Kasumi-1 (cell line): ENCODE measurements around the gene LRRFIP1.

Source experiments
- DNase-seq, 2 experiments: peaks; one replicate each; lab custom pipeline; 2025; lab: John Stamatoyannopoulos, UW

The LRRFIP1 gene

DNA sequence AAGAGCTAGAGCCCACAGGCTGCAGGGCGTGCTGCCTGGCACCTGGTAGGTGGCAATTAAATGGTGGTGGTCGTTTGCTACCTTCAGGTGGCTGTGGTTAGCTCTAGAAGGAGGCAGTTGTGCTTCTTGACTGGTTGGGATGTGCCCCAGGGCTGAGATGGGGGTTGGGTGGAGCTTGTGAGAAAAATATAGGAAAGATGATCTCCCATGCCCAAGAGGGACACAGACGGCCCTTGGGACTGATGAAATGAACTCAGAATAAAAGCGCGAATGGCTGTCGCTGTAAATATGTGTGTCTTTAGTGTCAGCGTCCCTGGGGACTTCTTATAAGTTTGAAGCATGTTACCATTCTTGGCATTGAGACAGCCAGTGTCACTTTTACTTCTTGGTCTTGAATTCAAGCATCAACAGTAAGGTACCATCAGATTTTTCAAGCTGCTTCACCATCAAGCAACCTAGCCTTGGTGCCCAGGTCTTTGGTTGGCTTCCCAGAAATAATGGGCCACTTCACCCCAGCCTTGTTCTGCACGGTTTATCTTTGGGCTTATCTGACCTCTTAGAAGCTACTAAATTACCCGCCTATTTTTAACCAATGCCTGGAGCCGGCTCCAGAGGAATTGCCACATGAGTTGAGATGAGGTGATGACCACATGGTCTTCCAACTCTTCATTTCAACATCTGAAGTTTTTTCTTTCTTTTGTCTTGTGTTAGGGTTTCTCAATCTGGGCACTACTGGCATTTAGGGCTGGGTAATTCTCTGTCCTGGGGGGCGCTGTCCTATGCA lies 11.9 kb downstream of the LRRFIP1 start:
- no peak for DNase-seq

DNA sequence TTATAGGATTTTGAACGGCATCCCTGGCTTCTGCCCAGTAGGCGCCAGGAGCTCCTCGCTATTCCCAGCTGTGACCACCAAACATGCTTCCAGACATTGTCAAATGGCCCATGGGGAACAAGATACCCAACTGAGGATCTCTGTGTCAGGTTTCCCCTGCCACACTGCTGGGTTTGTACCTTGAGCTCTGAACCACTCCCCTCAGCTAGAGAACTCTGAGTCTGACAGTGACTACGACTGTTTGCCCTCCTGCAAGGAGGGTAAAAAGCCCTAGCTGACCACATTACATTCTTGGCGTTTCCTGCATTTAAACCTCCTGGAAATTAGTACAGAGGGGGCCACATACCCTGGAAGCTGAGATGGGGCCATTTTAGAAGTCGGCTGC lies 12.4 kb downstream of the LRRFIP1 start:
- no peak for DNase-seq

DNA sequence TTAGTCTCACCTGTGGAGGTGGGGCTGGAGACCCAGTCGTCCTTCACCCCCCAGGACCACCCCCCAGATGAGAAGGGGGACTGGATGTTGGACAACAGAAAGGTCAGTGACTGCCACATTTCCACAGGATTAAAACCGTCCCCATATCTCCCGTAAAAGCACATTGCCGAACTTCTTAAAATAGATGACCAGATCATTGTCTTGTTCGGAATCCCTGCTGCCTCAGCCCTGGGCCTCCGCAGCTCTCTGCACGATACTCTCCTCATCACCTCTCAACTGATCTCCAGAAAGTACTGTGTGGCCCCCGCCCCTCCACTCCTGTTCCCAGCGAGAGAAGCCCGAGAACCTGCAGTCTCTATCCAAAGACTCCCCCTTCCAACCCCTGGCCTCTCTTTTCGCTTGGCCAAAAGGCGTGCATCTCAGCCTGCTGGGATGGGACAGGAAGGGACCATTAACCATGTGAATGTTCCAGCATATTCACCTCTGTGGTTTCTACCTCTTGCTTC lies 13.2 kb downstream of the LRRFIP1 start:
- DNase-seq: no peak

DNA sequence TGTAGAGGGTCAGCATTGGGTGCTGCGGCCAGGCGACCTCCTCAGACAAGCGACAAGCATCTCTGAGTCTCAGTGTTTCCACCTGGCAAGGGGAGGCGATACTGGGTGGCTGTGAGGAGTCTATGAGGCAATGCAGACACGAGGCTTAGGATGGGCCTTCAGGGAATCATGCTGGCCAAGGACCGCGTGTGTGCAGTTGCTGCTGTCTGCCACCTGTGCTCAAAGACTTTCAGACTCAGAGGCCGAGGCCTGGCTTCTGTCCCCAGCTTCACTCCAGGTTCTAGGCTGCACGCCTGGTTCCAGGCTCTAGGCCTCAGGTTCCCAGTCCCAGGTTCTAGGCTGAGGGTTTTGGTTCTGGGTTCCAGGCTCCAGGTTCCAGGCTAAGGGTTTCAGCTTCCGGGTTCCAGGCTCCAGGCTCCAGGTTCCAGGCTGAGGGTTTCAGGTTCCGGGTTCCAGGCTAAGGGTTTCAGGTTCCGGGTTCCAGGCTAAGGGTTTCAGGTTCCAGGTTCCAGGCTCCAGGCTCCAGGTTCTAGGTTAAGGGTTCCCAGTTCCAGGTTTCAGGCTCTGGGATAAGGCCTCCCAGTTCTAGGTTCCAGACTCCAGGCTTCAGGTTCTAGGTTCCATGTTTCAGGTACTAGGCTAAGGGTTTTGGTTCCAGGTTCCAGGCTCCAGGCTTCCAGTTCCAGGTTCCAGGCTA lies 14.8 kb downstream of the LRRFIP1 start:
- no peak for DNase-seq

DNA sequence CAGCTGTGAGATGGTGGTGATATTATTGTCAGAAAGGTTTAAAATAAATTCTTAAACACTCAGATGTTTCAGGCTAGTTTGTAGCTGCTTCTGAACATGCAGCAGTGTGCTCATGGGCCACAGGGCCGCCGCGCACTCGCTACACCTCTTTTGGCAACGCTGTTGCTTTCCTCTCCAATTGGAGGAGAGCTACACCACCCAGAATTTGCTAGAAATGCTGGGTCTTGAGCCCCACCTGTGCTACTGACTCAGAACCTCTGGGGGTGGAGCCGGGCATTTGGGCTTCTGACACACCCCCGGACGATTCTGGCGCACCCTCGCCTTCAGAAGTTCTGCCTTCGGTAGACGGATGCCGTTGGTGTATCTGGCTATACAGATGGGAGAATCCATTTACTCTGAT lies 15.7 kb downstream of the LRRFIP1 start:
- DNase-seq: no peak

DNA sequence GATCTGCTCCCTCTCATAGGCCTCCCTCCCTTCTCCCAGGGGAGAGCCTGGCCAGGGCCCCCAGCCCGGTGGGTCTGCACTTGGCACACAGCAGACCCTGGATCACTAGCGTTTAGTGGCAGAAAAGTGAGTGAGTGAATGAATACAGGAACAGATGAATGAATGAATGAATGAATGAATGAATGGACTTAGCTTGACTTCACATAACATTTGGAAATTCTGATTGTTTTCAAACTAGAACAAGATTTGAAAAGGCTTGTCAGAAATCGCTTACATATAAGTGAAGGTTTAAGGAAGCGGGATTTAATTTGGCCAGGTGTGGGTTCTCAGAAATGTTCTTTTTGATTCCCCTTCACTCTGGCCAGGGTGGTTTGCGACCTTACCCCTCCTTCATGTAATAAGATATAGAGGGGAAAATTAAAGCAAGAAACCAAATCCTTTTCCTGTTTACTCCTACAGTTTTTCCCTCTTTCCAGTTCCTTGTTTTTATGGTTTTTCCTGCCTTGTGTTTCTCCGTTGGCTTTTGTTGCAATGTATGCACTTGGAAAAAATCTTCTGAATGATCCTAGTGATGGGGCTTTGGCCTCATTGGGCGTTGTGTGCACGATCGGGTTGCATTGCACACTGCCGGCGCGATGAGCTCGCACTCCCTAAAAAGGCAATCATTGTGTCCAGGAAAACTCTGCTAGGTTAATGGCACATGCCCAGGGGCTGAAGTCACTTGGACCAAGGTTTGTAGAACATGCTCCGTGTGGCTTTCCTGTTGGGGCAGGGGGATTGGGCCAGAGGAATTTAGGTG lies 16.4 kb downstream of the LRRFIP1 start:
- no peak for DNase-seq

DNA sequence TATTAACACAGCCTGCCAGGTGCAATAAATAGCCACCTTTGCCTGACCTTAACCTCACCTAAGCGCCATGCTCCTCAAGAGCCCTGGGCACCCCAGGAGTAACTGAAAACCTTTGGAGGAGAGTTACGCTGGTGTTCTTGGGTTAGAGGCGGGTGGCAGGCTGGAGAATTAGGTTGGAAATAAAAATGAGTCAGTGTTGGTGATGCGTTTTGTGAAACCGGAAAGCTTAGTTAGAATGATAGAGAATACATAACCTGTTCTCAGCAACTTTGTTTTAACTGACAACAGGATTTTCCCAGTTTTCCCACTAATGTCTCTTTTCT lies 17.0 kb downstream of the LRRFIP1 start:
- no peak for DNase-seq

DNA sequence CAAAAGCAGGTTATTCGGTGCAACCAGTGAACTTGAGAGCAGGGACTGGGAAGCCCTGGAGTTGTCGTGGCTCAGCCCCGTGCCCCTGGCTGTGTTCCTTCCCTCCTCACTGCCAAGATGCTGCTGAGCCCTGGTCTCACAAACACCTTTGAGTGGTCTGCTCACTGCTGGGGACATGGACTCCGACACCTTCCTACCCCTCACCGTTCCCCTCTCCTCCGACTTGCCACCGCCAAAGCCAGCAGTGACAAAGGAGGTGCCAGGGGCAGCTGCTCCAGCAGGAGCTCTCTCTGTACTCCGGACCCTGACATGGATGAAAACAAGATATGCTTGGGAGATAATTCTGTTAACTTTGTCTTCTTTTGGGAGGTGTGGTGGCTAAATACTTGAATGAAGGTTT lies 17.9 kb downstream of the LRRFIP1 start:
- no peak for DNase-seq

DNA sequence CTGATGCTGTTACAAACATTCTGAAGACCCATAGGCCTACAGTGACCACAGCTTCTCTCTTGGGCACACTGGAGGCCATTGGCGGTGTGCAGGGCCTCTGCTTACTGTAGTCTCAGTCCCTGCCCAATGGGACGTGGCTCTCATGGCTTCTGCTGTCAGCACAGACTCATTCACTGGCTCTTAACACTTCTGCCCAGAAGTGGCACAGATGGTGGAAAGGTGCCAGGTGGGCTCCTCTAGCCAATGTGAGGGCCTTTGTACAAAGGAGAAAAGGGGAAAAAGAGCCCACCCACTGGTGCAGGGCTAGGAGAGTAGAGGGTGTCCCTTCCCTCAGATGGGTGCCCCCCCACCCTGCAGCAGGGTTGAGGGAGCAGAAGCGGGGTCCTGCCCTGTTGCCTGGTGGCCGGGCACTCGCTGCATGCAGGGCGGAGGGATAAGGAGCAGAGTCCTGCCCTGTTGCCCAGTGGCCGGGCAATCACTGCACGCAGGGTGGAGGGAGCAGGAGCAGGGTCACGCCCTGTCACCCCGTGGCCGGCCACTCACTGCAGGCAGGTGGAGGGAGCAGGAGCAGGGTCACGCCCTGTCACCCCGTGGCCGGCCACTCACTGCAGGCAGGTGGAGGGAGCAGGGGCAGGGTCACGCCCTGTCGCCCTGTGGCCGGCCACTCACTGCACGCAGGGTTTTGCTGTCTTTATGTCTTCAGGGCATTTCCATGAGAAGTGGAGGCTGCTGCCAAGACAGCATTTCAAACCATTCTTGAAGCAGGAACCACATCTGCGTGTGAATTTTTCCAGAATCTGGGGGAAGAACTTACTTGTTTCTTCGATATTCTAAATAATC lies 20.0 kb downstream of the LRRFIP1 start:
- DNase-seq: no peak

DNA sequence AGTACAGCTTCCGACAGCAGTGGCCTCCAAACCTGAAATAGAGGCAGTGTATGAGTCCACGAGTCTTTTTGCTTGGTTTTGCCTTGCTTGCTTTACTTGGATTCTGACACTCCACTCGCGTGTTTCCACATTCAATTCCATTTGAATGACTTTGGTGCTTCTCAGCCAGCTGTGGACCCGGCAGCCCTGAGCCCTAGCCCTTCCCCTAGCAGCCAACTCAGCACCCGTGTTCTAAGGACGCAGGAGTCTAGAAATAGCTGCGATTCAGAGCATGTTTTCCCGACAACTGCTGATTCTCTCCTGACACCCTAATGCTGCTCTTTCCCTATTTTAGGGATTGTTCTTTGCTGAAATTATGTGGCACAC lies 20.6 kb downstream of the LRRFIP1 start:
- DNase-seq: no peak

DNA sequence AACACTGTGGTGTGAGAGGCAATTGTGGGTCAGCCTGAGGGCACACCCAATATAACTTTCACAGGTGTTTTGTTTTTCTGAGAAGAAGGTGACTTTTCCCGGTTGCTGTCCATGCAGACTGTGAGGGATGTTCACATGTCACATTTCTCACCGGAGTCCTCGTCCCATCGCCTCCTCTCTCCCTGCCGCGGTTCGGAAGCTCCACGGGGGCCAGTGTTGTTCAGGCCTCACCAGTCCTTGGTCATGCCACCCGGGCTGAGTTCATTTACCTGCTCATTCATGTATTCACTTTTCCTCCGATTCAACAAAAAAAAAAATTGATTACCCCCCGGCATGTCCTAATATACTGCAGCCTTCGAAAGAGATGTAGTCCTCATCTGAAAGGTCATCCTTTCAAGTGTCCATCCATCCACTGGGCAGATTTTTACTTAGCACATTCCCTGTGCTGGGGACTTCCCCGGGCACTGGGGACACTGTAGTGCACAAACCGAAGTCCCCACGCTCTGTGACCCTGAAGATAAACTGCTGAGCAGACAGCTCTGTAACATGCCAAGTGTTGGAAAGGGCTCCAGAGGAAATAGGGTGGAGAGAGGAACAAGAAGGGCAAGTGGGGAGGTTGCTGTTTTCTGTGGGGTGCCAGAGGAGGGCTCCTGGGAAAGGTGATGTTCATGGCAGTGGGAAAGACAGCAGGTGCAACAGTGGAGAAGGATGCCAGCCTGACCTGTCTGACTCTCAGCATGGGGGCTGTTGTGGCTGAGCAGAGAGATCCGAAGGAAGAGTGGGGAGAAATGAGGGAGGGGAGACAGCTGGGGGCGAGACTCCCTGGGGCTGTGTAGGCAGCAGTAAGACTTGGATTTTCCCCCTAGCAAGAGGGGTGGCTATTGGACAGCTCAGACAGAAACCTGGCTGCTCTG lies 22.4 kb downstream of the LRRFIP1 start:
- no peak for DNase-seq

DNA sequence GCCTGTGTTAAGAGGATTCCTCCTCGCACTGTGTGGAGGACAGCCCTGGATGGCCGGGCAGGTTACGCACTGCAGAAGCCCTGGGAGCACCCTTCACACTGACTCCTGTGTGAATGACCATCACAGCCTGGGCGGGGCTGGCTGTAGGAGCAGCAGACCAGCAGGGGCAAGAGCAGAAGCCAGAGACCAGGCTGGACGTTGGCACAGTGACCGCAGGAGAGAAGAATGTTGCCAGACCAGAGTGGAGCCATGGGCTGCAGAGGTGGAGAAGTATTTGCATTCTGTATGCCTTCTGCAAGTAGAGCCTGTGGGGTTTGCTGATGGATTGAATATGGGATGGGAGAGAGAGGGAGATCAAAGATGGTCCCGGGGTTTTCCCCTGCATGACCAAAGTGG lies 23.1 kb downstream of the LRRFIP1 start:
- DNase-seq: no peak

DNA sequence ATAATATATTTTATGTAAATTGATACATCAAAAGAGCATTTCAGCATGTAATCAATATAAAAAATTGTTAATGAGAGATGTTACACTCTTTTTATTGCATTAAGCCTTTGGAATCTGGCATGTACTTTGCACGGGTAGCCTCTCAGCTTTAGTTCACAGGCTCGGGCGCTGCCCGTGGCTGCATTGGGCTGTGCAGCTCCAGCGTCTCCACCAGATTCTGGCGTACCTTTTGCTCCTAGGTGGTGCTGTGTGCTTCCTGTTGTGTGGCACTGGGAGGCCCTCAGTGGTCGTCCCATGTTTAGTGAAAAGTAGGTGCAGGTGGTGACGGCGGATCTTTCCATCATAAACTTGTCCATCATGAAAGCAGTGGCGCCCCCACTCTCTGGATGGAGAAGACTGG lies 24.4 kb downstream of the LRRFIP1 start:
- no peak for DNase-seq

DNA sequence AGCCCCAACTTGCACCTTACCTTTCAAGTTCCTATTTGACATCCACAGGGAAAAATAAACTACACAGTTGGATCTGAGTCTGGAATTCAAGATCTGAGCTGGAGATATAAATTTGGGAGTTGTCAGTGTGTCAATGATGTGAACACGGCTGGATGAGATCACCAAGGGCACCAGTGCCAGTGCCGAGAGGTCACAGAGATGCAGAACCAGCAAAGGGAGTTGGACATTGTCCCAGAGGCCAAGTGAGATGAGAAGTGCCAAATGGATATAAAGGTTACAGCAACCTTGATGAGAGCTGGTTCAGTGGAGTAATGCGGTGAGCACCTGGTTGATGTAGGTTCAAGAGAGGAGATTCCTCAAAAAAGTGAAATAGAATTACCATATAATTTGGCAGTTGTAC lies 24.8 kb downstream of the LRRFIP1 start:
- DNase-seq: no peak

DNA sequence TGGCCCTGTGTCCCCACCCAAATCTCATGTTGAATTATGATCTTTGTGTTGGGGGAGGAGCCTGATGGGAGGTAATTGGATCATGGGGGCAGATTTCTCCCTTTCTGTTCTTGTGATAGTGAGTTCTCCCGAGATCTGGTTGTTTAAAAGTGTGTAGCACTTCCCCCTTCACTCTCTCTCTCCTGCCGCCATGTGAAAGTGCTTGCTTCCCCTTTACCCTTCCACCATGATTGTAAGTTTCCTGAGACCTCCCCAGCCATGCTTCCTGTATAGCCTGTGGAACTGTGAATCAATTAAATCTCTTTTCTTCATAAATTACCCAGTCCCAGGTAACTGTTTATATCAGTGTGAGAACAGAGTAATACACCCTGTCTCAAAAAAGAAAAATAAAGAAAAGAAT lies 25.5 kb downstream of the LRRFIP1 start:
- DNase-seq: no peak

DNA sequence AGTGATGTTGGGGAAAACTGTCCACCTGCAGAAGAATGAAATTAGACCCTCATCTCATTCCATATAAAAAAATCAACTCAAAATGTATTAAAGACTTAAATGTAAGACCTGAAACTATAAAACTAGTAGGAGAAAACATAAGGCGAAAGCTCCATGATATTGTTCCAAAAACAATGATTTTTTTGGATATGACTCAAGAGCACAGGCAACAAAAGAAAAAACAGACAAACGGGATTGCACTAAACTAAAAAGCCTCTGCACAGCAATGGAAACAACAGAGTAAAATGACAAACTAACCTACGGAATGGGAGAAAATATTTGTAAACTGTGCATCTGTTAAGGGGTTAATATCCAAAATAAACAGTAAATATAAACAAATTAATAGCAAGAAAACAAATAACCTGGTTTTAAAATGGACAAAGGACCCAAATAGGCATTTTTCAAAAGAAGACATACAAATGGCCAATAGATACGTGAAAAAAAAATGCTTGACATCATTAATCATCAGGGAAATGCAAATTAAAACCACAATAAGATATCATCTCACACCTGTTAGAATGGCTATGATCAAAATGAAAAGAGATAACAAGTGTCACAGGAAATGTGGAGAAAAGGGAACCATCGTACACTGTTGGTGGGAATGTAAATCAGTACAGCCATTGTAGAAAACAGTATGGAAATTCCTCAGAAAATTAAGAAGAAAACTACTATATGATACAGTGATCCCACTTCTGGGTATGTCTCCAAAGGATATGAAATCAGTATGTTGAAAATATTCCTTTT lies 26.6 kb downstream of the LRRFIP1 start:
- no peak for DNase-seq

DNA sequence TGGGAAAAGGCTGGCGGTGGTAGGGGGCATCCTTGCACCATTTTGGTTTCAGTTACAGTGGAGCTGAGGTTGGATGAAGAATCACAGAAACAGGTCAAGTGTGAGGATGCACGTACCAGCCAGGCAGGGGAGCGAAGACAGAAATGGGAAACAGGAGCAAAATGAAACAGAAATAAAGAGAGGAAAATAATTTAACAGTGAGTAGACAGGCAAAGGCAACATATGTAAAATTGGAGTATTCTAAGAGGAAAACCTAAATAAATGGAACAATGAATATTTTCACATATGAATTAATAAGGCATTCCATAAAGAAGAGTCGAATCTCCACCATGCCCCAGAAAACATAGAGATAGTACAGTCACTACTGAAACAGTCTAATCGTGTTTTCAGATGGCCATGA lies 29.7 kb downstream of the LRRFIP1 start:
- no peak for DNase-seq

DNA sequence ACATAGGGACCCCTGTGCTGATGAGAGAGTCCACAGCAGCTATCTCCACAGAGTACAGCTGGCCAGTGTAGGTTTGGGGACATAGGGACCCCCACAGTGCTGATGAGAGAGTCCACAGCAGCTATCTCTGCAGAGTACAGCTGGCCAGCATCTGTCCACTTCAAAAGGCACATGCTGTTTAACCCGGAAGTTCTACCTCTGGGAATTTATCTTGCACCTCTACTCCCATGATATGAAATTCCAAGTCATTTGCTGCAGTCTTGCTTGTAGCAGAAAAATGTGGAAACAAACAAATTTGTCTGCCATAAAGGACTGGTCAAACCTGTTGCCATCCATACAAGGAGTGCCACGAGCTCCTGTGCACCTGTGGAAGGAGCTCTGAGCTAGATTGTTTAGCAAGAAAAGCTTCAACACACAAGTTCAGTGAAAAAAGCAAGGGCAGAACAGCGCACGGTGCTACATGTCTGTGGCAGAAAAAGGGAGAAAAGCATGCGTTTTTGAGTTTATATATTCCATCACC lies 33.1 kb downstream of the LRRFIP1 start:
- no peak for DNase-seq

DNA sequence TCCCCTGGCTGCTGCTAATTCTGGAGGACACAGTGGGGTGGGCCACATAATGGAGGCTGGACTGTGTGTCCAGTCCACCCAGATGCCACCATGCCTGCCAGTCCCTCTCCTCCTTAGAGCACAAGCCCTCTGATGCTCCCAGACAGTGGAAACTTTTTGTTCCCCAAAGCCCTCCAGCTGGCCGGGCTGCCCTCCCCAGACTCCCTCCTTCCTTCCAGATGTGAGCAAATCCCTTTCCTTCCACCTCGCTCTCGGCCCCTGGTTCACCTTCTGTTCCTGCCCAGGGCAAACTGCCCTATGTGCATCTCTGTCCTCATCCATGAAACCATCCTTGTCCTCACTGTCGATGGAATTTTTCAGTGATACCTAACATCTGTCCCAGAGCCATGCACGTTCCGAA lies 33.9 kb downstream of the LRRFIP1 start:
- no peak for DNase-seq

DNA sequence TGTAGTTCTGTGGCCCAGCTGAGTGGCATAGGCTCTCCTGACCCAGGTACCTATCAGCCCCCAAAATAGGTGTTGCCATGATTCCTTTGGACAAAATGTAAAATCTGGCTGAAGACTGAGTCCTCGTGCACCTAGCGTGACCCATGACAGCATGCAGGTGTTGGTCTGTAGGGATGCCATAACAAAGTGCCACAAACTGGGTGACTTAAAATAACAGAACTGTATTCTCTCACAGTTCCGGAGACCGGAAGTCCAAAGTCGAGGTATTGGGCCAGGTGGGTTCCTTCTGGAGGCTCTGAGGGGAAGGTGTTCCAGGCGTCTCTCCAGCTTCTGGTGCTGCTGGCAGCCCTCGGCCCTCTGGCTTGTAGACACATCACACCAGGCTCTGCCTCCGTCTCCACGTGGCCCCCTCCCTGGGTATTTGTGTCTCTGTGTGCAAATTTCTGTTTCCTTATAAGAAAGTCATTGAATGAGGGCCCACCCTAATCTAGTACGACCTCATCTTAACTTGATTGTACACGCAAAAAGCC lies 34.5 kb downstream of the LRRFIP1 start:
- DNase-seq: no peak
